ENCODE results near the gene TRIOBP.
"Not testable (repeated sequence)": the region's sequence is repeated elsewhere in the genome, so short reads cannot be mapped to it uniquely, and the experiment has no call there.

Gene TRIOBP

GRCh38 chr22:37696260-37696656 lies 590 bp upstream of the TRIOBP start:
- DNase-seq, result not testable (repeated sequence)

- DNase-seq, result no peak
Observed at GRCh38 chr22:37697538-37697835, 639 bp downstream of the TRIOBP start.

- no peak for DNase-seq
Observed at GRCh38 chr22:37701141-37701786, 4.4 kb downstream of the TRIOBP start.

GRCh38 chr22:37703906-37704305 lies 7.1 kb downstream of the TRIOBP start:
- DNase-seq, result no peak

- DNase-seq, result no peak
Observed at GRCh38 chr22:37704645-37705044, 7.8 kb downstream of the TRIOBP start.

GRCh38 chr22:37705205-37705604 lies 8.4 kb downstream of the TRIOBP start:
- DNase-seq, result no peak

- no peak for DNase-seq
Observed at GRCh38 chr22:37708580-37709444, 12.0 kb downstream of the TRIOBP start.

- no peak for DNase-seq
Observed at GRCh38 chr22:37709445-37709765, 12.6 kb downstream of the TRIOBP start.

- no peak for DNase-seq
Observed at GRCh38 chr22:37710675-37711074, 13.8 kb downstream of the TRIOBP start.

- DNase-seq, result no peak
Observed at GRCh38 chr22:37711490-37711889, 14.6 kb downstream of the TRIOBP start.

GRCh38 chr22:37713761-37714160 lies 16.9 kb downstream of the TRIOBP start:
- no peak for DNase-seq

- DNase-seq, result no peak
Observed at GRCh38 chr22:37714634-37715033, 17.8 kb downstream of the TRIOBP start.

- no peak for DNase-seq
Observed at GRCh38 chr22:37715760-37716159, 18.9 kb downstream of the TRIOBP start.

GRCh38 chr22:37716708-37717107 lies 19.9 kb downstream of the TRIOBP start:
- DNase-seq, result no peak

GRCh38 chr22:37717235-37717634 lies 20.4 kb downstream of the TRIOBP start:
- not testable (repeated sequence) for DNase-seq

GRCh38 chr22:37717746-37718305 lies 21.0 kb downstream of the TRIOBP start:
- DNase-seq, result not testable (repeated sequence)

GRCh38 chr22:37725551-37726240 lies 28.8 kb downstream of the TRIOBP start:
- DNase-seq, result no peak

- DNase-seq, result no peak
Observed at GRCh38 chr22:37726241-37726887, 29.5 kb downstream of the TRIOBP start.

- DNase-seq, result no peak
Observed at GRCh38 chr22:37728620-37729019, 31.8 kb downstream of the TRIOBP start.

- no peak for DNase-seq
Observed at GRCh38 chr22:37731804-37732471, 35.1 kb downstream of the TRIOBP start.

GRCh38 chr22:37732699-37733607 lies 36.1 kb downstream of the TRIOBP start:
- no peak for DNase-seq
